GM18526 (cell line): ENCODE measurements around the gene C12orf76.

ENCODE experiments used
- POLR2A ChIP-seq: IDR thresholded peaks from 3 replicates; pipeline ENCODE4 v1.6.1; 2011; ENCODE audit not compliant: insufficient read length; ENCODE audit errors: extremely low read depth

The C12orf76 gene

GRCh38 chr12:110033888-110034287, 14.4 kb downstream of the C12orf76 start:
- TF ChIP-seq POLR2A, result no peak

DNA sequence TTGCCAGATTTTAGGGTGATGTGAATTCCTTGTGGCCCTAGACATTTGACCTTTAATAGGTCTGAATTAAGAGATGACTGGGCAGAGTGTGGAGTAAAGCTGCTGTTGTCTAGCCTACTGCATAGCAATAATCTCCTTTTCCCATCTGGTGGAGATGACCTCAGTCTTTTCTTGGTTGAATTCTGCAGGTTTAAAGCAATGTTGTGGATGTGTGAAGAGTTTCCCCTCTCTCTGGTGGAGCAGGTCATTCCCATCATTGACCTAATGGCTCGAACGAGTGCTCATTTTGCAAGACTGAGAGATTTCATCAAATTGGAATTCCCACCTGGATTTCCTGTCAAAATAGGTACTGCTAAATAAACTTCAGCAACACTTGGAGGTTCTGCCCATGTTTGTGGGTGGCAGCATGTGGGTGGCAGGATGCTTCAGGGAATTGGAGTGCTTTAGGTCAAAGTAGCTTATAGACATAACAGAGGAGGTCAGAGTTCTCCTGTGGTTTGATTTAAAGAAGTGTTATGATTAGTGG, 19.0 kb downstream of the C12orf76 start:
- no peak for TF ChIP-seq POLR2A

DNA sequence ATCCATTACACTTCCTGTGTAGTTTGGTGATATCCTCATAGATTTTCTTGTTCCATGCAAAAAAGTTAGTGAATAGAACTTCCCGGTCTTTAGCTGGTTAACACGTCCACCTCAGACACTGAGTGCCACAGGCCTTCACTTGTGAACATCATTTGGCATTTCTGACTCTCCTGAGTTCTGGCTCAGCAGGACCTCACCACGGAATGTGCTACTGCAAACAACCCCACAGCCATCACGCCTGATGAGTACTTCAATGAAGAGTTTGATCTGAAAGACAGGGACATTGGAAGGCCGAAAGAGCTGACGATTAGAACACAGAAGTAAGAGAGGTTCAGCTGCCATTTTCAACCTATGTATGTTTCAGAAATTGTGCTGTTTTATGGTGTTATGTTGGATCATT, 20.0 kb downstream of the C12orf76 start:
- TF ChIP-seq POLR2A, result no peak

GRCh38 chr12:110024051-110024450, 24.3 kb downstream of the C12orf76 start:
- no peak for TF ChIP-seq POLR2A

DNA sequence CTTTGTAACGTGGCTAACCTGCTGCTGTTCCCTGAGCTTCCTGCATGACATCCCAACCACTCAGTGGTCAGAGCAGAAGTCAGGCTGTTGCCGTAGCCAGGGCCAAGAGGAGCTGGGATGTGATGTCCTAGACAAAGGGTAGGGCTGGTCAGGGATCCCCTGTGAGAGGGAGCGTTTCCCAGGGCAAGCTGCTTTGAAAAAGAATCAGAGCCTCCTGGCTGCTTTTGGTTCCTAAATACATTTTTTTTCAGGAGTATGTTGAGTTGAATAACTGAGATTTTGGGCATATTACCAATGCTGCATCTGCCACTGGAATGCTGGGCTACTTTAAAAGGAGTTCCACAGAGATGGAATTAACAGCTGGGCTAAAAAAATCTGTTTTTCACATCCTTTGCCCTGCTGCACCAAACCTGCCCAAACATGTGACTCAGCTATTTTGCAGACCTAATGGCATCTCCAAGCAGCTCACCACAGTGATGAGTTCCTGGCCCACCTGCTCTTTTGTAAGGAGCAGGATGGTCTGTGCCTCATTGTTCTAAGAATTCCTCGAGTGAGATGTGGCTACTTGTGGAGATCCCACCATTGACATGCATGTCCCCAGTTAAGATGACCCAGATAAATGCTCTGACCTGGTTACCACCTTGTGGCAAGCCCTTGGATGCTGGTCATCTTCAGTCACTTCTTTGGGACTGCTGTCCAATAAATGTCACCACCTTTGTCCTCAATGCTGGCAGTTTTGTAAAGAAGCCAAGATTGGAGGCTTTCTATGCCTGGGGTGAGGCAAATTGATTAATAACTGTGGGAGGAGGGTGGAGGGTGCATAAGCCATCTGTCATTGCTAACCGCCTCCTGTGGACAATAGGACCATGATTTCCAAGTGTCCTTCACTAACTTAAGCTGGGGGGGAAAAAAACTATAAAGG, 25.0 kb downstream of the C12orf76 start:
- no peak for TF ChIP-seq POLR2A

- no peak for TF ChIP-seq POLR2A
Measured at GRCh38 chr12:110020956-110021355, 27.4 kb downstream of the C12orf76 start.

DNA sequence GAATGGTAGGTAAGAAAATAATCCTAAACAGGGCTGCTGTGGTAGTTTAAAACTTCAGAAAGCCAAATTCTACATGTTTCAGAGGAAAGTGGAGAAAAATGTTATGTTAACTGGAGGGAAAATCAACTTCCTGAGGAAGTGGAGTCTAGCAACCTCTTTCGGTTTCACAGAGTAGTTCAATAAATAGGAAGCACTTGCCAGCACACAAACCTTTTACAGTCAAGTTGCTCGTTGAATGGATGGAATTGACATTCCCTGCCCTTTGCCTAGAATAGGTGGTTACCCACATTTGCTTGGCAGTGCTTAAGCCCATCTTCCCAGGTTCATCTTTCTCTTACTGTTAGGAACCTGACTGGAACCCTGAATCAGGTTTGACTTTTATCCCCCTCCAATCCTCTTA, 33.2 kb downstream of the C12orf76 start:
- no peak for TF ChIP-seq POLR2A

- no peak for TF ChIP-seq POLR2A
Measured at GRCh38 chr12:110012659-110013058, 35.7 kb downstream of the C12orf76 start.

- no peak for TF ChIP-seq POLR2A
Measured at GRCh38 chr12:110012137-110012536, 36.2 kb downstream of the C12orf76 start.

DNA sequence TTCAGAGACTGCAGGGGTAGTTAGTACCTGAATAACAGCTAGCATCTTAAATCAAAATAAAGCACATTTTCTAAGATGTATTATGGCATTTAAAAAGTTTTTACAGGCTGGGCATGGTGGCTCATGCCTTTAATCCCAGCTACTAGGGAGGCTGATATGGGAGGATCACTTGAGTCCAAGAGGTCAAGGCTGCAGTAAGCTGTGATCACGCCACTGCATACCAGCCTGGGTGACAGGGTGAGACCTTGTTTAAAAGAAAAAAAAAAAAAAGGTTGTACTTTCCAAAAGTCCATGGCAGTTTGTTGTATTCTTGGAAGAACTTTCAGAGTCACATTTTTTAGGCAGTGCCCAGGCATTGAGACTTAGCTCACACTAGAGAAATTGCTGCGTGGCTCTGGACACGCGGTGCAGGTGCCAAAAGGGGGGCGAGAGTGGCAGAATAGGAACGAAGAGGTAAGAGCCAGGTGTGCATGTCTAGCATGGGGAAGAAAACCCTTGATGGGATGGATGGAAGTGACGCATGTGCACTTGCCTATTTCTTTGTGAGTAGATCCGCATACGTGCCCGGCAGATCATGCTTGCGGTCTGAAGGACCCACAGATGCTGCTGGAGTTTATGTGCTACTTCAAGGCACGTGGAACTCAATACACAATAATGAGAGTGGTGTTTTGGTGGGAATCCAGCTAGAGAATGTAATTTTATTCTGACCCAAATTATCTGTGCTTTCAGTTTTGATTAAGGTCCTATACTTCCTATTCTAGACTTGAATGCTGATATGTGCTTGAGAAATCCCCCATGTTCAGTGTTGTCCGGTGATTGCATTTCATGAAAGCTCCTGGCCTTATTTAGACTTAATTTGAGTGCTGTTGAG, 37.2 kb downstream of the C12orf76 start:
- TF ChIP-seq POLR2A, result no peak

- TF ChIP-seq POLR2A, result no peak
Measured at GRCh38 chr12:110007881-110008280, 40.4 kb downstream of the C12orf76 start.

DNA sequence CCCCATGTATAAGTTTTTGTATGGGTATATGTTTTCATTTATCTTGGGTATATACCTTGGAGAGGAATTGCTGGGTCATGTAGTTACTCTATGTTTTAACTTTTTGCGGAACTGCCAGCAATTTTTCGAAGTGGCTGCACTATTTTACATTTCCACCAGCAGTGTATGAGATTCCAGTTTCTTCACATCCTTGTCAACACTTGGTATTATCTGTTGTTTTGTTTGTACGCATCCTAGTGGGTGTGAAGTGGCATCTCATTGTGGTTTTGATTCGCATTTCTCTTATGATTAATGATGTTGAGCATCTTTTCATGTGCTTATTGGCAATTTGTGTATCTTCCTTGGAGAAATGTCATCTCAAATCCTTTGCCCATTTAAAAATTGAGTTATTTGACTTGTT, 42.2 kb downstream of the C12orf76 start:
- no peak for TF ChIP-seq POLR2A

DNA sequence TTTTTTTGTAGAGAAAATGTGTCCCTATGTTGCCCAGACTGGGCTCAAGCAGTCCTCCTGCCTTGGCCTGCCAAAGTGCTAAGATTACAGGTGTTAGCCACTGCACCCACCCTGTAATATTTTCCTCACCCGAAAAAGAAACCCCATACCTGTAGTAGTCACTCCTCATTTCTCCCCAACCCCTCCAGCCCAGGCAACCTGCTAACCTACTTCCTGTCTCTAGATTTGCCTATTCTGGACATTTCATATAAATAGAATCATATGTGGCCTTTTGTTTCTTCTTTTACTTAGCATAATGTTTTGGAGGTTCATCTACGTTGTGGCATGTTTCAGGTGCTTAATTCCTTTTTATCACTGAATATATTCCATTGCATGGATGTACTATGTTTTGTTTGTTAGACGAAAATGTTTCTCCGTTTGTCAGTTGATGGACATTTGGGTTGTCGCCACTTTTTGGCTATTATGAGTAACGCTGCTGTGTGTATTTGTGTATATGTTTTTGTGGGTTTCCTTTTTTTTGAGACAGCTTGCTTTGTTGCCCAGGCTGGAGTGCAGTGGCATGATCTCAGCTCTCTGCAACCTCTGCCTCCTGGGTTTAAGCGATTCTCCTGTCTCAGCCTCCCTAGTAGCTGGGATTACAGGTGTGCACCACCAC, 42.9 kb downstream of the C12orf76 start:
- TF ChIP-seq POLR2A, result no peak

GRCh38 chr12:110004598-110004997, 43.7 kb downstream of the C12orf76 start:
- TF ChIP-seq POLR2A, result no peak

DNA sequence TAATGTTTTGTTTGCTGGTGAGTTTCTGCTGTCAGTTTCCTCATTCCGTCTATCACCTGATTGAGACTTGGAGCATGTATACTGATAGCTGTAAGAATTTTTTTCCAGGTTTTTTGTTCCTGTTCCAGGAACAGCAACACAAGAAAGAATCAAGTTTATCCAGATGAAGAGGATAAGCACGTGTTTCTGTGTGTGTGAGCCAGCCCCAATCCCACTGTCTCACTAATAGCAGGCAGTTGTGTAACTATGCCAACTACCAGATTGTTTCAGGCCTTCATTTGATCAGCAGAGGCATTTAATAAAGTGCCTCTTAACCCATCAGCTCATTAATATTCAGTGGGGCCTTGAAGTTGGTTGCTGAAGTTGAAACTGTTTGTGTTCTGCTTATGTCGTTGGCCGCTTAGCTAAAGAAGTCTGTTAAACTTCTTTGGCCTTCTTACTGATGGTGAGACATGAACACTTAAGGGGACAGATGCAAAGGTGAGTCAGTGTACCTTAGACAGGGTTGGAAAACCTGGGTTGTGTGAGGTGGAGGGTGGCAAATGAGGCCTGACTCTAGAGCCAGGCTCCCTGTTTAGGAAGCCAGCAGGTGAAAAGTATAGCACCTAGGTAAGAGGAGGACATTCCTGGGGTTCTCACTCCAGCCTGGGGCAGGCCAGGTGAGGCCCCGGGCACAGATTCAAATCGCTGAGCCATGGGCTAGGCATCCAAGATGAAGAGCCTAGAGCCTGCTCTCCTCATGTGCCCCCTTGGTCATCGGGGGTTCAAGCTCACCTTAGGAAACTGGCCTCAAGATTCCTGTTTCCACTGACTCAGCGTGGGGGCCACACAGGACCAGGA, 45.4 kb downstream of the C12orf76 start:
- no peak for TF ChIP-seq POLR2A

GRCh38 chr12:110001596-110001995, 46.7 kb downstream of the C12orf76 start:
- no peak for TF ChIP-seq POLR2A
